Measurements from ENCODE around the gene TUBB6. TPM values are rescaled to one million over a fixed set of nuclear protein-coding genes. Genes with fewer than 3 reads are reported as not detected.

TUBB6 gene
- total RNA-seq, 1 experiment from 2014 or later, result 125 TPM

DNA sequence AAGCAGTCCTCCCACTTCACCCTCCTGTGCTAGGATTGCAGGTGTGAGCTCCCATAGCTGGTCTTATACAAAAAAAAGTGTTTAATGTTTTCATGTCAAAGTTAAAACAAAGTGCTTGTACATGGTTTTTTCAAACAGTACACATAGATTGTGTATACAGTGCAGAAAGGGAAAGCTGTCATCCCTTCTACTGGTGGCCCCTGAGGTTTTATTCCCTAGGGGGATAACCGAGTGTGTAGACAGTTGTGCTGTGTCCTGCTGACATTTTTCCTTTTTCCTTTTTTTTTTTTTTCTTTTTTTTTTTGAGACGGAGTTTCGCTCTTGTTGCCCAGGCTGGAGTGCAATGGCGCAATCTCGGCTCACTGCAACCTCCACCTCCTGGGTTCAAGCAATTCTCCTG, 10.8 kb downstream of the TUBB6 start:
- no peaks in the 10 kb centered on the region for H3K27me3 ChIP-seq (ENCODE audit: control insufficient read depth, insufficient read depth, low read length)
- H3K4me3 ChIP-seq (ENCODE audit: low read depth in 2 of 2, low read length in 2 of 2), result no peak overlapping the region
- intact Hi-C loops (cut with micrococcal nuclease; ENCODE audit: unreplicated experiment), result no loop called here
- ChIA-PET POLR2A (interaction anchor here (0.7 kb wide), 1 partner anchor 11 kb away, joined by 7 read pairs; the partner anchor contains the start of gene TUBB6), CTCF (no interaction called here)
- H3K36me3 ChIP-seq (ENCODE audit: control insufficient read depth, insufficient read depth, low read length), result peaks cover 33% of the 10 kb centered on the region
- no TSS peak for BruUV-seq (replicated peaks)
- H3K27ac ChIP-seq (ENCODE audit: low read length), result no peak overlapping the region
- TF ChIP-seq TCF7L2 (IDR thresholded peaks at IDR 0.05; ENCODE audit: low read depth, low read length) (no peak), POLR2AphosphoS5 (IDR thresholded peaks at IDR 0.05; ENCODE audit: low read depth, low read length) (no peak), CTCF (IDR thresholded peaks at IDR 0.05) (no peak), SIN3A (IDR thresholded peaks at IDR 0.05; ENCODE audit: borderline replicate concordance, insufficient read depth, low read depth, low read length) (no peak)
- TF ChIP-seq, protein P1, sequence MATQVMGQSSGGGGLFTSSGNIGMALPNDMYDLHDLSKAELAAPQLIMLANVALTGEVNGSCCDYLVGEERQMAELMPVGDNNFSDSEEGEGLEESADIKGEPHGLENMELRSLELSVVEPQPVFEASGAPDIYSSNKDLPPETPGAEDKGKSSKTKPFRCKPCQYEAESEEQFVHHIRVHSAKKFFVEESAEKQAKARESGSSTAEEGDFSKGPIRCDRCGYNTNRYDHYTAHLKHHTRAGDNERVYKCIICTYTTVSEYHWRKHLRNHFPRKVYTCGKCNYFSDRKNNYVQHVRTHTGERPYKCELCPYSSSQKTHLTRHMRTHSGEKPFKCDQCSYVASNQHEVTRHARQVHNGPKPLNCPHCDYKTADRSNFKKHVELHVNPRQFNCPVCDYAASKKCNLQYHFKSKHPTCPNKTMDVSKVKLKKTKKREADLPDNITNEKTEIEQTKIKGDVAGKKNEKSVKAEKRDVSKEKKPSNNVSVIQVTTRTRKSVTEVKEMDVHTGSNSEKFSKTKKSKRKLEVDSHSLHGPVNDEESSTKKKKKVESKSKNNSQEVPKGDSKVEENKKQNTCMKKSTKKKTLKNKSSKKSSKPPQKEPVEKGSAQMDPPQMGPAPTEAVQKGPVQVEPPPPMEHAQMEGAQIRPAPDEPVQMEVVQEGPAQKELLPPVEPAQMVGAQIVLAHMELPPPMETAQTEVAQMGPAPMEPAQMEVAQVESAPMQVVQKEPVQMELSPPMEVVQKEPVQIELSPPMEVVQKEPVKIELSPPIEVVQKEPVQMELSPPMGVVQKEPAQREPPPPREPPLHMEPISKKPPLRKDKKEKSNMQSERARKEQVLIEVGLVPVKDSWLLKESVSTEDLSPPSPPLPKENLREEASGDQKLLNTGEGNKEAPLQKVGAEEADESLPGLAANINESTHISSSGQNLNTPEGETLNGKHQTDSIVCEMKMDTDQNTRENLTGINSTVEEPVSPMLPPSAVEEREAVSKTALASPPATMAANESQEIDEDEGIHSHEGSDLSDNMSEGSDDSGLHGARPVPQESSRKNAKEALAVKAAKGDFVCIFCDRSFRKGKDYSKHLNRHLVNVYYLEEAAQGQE (IDR thresholded peaks at IDR 0.05; ENCODE audit: insufficient read depth in 1 of 2, low read depth in 2 of 2, low read length in 1 of 2), result no peak
- DNase-seq (ENCODE audit: low read depth, low spot score) (no peak), ATAC-seq (no peak)
- no peaks in the 10 kb centered on the region for H3K9me3 ChIP-seq (ENCODE audit: control insufficient read depth, insufficient read depth, low read depth, low read length)
- peaks cover 4% of the 10 kb centered on the region; the same call in 1 of the 2 replicates for H3K4me1 ChIP-seq (ENCODE audit: control insufficient read depth, insufficient read depth, low read length)
- in situ Hi-C loops (cut with HindIII; ENCODE audit: low pct_unique_long_range_greater_than_20kb, low sequenced_read_pairs), result no loop called here

GRCh38 chr18:12321333-12321732, 13.3 kb downstream of the TUBB6 start:
- no peaks in the 10 kb centered on the region for H3K27me3 ChIP-seq (ENCODE audit: control insufficient read depth, insufficient read depth, low read length)
- CTCF ChIA-PET, result no interaction called here
- no peak overlapping the region for H3K27ac ChIP-seq (ENCODE audit: low read length)
- in situ Hi-C loops (cut with HindIII; ENCODE audit: low pct_unique_long_range_greater_than_20kb, low sequenced_read_pairs) (no loop called here), intact Hi-C loops (cut with micrococcal nuclease; ENCODE audit: unreplicated experiment) (no loop called here)
- BruUV-seq (replicated peaks), result no TSS peak
- no peak for DNase-seq (ENCODE audit: low read depth, low spot score)
- POLR2A ChIA-PET, result no interaction called here
- H3K9me3 ChIP-seq (ENCODE audit: control insufficient read depth, insufficient read depth, low read depth, low read length), result no peaks in the 10 kb centered on the region
- no peak for ATAC-seq
- peaks cover 14% of the 10 kb centered on the region for H3K36me3 ChIP-seq (ENCODE audit: control insufficient read depth, insufficient read depth, low read length)
- no peak overlapping the region for H3K4me3 ChIP-seq (ENCODE audit: low read depth in 2 of 2, low read length in 2 of 2)
- TF ChIP-seq, protein P1 (IDR thresholded peaks at IDR 0.05; ENCODE audit: insufficient read depth in 1 of 2, low read depth in 2 of 2, low read length in 1 of 2), result no peak
- TF ChIP-seq SIN3A (IDR thresholded peaks at IDR 0.05; ENCODE audit: borderline replicate concordance, insufficient read depth, low read depth, low read length) (no peak), TCF7L2 (IDR thresholded peaks at IDR 0.05; ENCODE audit: low read depth, low read length) (no peak), CTCF (IDR thresholded peaks at IDR 0.05) (no peak), POLR2AphosphoS5 (IDR thresholded peaks at IDR 0.05; ENCODE audit: low read depth, low read length) (no peak)
- peaks cover 4% of the 10 kb centered on the region; the same call in 1 of the 2 replicates for H3K4me1 ChIP-seq (ENCODE audit: control insufficient read depth, insufficient read depth, low read length)

Data from Panc1 (cell line).